ENCODE results near the gene NPM1.
A peak's percentile ranks its signal among the peaks of the same experiment; 100 is the strongest.

DNA sequence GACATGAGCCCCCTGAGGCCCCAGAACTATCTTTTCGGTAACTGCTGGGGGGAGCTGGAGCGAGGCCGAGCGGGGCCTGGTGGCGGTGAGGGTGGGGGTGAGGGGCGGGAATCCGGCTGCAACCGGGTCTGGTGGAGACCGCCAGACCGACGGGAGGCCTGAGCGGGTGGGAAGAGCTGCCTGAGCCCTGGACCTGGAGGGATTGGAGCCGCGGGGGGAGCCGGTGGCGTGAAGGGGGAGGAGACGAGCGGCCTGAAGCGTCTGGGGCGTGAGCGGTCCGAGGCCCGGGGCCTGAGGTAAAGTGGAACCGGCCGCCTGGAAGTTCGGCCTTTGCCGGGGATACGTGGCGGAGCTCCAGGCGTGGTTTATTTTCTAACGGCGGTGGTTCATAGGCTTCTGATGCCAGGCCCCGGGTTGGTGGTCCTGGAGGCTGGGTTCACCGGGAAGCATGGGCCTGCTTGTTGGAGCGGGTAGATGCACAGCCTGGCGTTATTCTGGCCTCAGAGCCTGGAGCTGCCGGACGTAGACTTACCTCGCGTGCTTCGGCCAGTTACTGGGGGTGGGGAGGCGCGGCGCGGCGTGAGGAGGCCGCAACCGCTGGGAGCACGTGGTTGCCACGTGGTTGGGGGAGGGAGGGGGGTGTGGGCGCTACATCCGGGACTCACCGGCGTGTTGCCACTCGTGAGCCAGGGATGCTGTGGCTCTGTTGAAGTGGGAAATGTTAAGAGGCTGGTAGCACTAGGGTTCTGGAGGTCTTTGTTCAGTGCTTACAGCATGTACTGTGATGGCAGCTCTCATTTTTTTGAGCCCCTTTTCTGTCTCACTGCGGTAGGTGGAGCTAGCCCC lies 544 bp downstream of the NPM1 start:
- TF ChIP-seq TARDBP (IDR thresholded peaks at IDR 0.05): no peak
- no peak for TF ChIP-seq SP1 (IDR thresholded peaks at IDR 0.05)
- TF ChIP-seq BHLHE40 (IDR thresholded peaks at IDR 0.05; ENCODE audit: borderline replicate concordance): no peak
- no peak for TF ChIP-seq FOXA1 (IDR thresholded peaks at IDR 0.05)
- TF ChIP-seq ZNF384 (IDR thresholded peaks at IDR 0.05): no peak
- TF ChIP-seq FOXK2 (IDR thresholded peaks at IDR 0.05): no peak
- no peak for TF ChIP-seq HDGF (IDR thresholded peaks at IDR 0.05; ENCODE audit: borderline replicate concordance)
- 0 out of 2 replicates have a peak, but pooled peaks have one; percentile 3 for TF ChIP-seq ARNT (IDR thresholded peaks at IDR 0.05)
- no peak for TF ChIP-seq SUZ12 (IDR thresholded peaks at IDR 0.05)
- TF ChIP-seq, protein P1, sequence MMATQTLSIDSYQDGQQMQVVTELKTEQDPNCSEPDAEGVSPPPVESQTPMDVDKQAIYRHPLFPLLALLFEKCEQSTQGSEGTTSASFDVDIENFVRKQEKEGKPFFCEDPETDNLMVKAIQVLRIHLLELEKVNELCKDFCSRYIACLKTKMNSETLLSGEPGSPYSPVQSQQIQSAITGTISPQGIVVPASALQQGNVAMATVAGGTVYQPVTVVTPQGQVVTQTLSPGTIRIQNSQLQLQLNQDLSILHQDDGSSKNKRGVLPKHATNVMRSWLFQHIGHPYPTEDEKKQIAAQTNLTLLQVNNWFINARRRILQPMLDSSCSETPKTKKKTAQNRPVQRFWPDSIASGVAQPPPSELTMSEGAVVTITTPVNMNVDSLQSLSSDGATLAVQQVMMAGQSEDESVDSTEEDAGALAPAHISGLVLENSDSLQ (IDR thresholded peaks at IDR 0.05): no peak
- TF ChIP-seq LEF1 (IDR thresholded peaks at IDR 0.05; ENCODE audit: borderline replicate concordance): no peak
- TF ChIP-seq FOXM1 (IDR thresholded peaks at IDR 0.05; ENCODE audit: borderline replicate concordance): no peak
